ENCODE data around the gene SNX5. TPM values are rescaled to one million over a fixed set of nuclear protein-coding genes. Genes with fewer than 3 reads are reported as not detected.

The SNX5 gene
- total and polyA plus RNA-seq, 10 of the 15 experiments (the other 5 are each of a cell fraction or from before 2014, with no cell fraction given): 92.9 to 316 (median 245) TPM

DNA sequence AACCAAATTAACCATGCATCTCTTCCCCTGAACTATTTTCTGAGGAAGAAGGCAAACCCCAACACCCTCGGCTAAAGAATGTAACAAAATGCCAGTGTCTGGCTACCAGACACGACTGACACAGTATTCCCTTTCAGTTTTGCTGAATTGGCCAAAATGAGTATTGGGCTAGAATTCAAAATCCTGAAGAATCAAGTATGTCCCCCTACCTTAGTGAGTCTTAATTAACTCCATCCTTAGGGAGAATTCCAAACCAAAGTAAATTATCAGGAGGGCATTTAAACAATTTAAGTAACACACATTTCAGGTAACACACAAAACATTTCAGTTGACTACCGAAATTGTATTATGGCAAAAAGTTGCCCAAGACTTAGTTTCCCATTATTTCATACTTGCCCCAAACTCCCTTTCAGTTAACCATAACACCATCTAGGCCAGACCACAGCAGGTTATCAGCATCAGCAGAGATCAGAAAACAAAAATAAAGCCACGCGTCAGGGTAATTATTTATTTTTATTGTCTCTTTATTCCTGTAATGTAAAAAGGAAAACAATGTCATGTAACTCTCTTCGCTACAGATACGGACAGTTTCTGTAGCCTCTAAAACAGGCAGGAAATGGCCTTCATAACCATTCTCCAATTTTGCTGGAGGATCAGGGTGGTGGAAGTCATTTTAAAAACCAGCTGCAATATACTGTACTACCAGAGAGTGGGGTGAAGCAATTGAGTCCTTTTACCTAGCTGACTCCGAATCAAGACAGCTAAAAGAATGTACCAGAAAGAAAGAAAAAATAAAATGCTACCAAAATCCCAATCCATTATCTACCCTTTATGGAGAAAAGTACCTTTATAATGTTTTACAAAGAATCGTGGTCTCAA is 1.9 kb downstream of the SNX5 start:
- POLR2A ChIA-PET: interaction anchor here (0.6 to 5.5 kb wide), 7 partner anchors 10 to 396 kb away, joined by 3 to 74 read pairs (median 5); partner anchors contain the start of gene DSTN
- TF ChIP-seq SIX5 (IDR thresholded peaks at IDR 0.05; ENCODE audit: low read depth, low read length, severe bottlenecking) (no peak), RAD21 (IDR thresholded peaks at IDR 0.05; ENCODE audit: insufficient read depth, low read depth, low read length) (peak; percentile 28; the same call in 1 of the 2 replicates), BHLHE40 (IDR thresholded peaks at IDR 0.05; ENCODE audit: borderline replicate concordance in 1 of 2, low read depth in 2 of 2, low read length in 1 of 2) (no peak), RUNX3 (IDR thresholded peaks at IDR 0.05; ENCODE audit: low read length) (peak; percentile 22; the same call in 1 of the 2 replicates), NFYB (IDR thresholded peaks at IDR 0.05; ENCODE audit: insufficient read depth, low read depth, low read length) (no peak), ZNF274 (IDR thresholded peaks at IDR 0.05; ENCODE audit: insufficient read depth, insufficient read length) (no peak), SIN3A (IDR thresholded peaks at IDR 0.05; ENCODE audit: low read depth, low read length) (no peak), HCFC1 (IDR thresholded peaks at IDR 0.05; ENCODE audit: low read length) (no peak), YY1 (IDR thresholded peaks at IDR 0.05; ENCODE audit: low read depth, low read length) (0 out of 2 replicates have a peak, but pooled peaks have one; percentile 51), IKZF1 (conservative IDR thresholded peaks at IDR 0.05) (0 out of 2 replicates have a peak, but pooled peaks have one; percentile 7), FOXM1 (IDR thresholded peaks at IDR 0.05; ENCODE audit: low read depth, low read length) (0 out of 2 replicates have a peak, but pooled peaks have one; percentile 9), ZNF24 (IDR thresholded peaks at IDR 0.05) (no peak), BRCA1 (IDR thresholded peaks at IDR 0.05; ENCODE audit: low read depth, low read length) (no peak), SMC3 (IDR thresholded peaks at IDR 0.05; ENCODE audit: borderline replicate concordance, low read length) (peak; percentile 14; the same call in 1 of the 2 replicates), ZBED1 (IDR thresholded peaks at IDR 0.05; ENCODE audit: borderline replicate concordance) (peak; percentile 35; the same call in 1 of the 2 replicates)
- TF ChIP-seq, protein P1, sequence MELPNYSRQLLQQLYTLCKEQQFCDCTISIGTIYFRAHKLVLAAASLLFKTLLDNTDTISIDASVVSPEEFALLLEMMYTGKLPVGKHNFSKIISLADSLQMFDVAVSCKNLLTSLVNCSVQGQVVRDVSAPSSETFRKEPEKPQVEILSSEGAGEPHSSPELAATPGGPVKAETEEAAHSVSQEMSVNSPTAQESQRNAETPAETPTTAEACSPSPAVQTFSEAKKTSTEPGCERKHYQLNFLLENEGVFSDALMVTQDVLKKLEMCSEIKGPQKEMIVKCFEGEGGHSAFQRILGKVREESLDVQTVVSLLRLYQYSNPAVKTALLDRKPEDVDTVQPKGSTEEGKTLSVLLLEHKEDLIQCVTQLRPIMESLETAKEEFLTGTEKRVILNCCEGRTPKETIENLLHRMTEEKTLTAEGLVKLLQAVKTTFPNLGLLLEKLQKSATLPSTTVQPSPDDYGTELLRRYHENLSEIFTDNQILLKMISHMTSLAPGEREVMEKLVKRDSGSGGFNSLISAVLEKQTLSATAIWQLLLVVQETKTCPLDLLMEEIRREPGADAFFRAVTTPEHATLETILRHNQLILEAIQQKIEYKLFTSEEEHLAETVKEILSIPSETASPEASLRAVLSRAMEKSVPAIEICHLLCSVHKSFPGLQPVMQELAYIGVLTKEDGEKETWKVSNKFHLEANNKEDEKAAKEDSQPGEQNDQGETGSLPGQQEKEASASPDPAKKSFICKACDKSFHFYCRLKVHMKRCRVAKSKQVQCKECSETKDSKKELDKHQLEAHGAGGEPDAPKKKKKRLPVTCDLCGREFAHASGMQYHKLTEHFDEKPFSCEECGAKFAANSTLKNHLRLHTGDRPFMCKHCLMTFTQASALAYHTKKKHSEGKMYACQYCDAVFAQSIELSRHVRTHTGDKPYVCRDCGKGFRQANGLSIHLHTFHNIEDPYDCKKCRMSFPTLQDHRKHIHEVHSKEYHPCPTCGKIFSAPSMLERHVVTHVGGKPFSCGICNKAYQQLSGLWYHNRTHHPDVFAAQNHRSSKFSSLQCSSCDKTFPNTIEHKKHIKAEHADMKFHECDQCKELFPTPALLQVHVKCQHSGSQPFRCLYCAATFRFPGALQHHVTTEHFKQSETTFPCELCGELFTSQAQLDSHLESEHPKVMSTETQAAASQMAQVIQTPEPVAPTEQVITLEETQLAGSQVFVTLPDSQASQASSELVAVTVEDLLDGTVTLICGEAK (IDR thresholded peaks at IDR 0.05; ENCODE audit: borderline replicate concordance): 0 out of 2 replicates have a peak, but pooled peaks have one; percentile 10
- TF ChIP-seq, protein P2, sequence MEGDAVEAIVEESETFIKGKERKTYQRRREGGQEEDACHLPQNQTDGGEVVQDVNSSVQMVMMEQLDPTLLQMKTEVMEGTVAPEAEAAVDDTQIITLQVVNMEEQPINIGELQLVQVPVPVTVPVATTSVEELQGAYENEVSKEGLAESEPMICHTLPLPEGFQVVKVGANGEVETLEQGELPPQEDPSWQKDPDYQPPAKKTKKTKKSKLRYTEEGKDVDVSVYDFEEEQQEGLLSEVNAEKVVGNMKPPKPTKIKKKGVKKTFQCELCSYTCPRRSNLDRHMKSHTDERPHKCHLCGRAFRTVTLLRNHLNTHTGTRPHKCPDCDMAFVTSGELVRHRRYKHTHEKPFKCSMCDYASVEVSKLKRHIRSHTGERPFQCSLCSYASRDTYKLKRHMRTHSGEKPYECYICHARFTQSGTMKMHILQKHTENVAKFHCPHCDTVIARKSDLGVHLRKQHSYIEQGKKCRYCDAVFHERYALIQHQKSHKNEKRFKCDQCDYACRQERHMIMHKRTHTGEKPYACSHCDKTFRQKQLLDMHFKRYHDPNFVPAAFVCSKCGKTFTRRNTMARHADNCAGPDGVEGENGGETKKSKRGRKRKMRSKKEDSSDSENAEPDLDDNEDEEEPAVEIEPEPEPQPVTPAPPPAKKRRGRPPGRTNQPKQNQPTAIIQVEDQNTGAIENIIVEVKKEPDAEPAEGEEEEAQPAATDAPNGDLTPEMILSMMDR (IDR thresholded peaks at IDR 0.05 in 2 of 3, conservative IDR thresholded peaks at IDR 0.05 in 1 of 3; ENCODE audit: control insufficient read depth in 2 of 3, extremely low read depth in 1 of 3, insufficient read depth in 1 of 3, low read depth in 3 of 3, low read length in 3 of 3): peak; percentile 5 to 36 (median 9); a peak in 2 of 6 replicates
- DNase-seq (ENCODE audit: low read depth, low spot score) (no peak), FAIRE-seq (no peak), ATAC-seq (peak; percentile 28)
- Histone ChIP-seq H3K27me3 (replicated peaks in 1 of 2; ENCODE audit: control insufficient read depth in 2 of 2, insufficient read depth in 2 of 2, low read length in 1 of 2) (no peaks in the 10 kb centered on the region), H3K4me2 (ENCODE audit: control insufficient read depth, insufficient read depth) (peak overlapping the region; percentile 81), H4K20me1 (ENCODE audit: control insufficient read depth, insufficient read depth) (0 out of 2 replicates have a peak, but pooled peaks cover 3% of the 10 kb centered on the region), H3K79me2 (ENCODE audit: control insufficient read depth, insufficient read depth, low read length) (peaks cover 98% of the 10 kb centered on the region), H3K9ac (ENCODE audit: control insufficient read depth, insufficient read depth, low read length) (peak overlapping the region; percentile 99), H3K36me3 (ENCODE audit: control insufficient read depth in 2 of 2, insufficient read depth in 2 of 2, low read length in 1 of 2) (peaks cover 0 to 6% of the 10 kb centered on the region in 2 experiments; a peak in 1 of 4 replicates), H3K4me3 (peak overlapping the region; percentile 86), H2AFZ (ENCODE audit: control insufficient read depth, low read depth, low read length) (no peak overlapping the region), H3K9me3 (replicated peaks; ENCODE audit: control insufficient read depth, insufficient read depth, low read length) (no peaks in the 10 kb centered on the region), H3K4me1 (ENCODE audit: control insufficient read depth, insufficient read depth, low read length) (peaks cover 5% of the 10 kb centered on the region; the same call in 1 of the 2 replicates), H3K27ac (ENCODE audit: control insufficient read depth, insufficient read depth) (peak overlapping the region; percentile 98)
- BruUV-seq (replicated peaks): no TSS peak
- CTCF ChIA-PET: interaction anchor here (0.7 to 7.4 kb wide), 8 partner anchors 11 to 841 kb away, joined by 3 to 88 read pairs (median 6); no protein-coding TSS in a partner anchor
- intact Hi-C loops (cut with micrococcal nuclease; ENCODE audit: unreplicated experiment) (no loop called here), in situ Hi-C loops (cut with MboI) (no loop called here)
- RAD21 ChIA-PET (ENCODE audit: unreplicated experiment): interaction anchor here (0.7 to 5.3 kb wide), 12 partner anchors 8 to 394 kb away, joined by 3 to 31 read pairs (median 6); partner anchors contain the start of gene RRBP1
- SMC1A ChIA-PET (ENCODE audit: uncharacterized antibody, unreplicated experiment): interaction anchor here (0.7 to 5.5 kb wide), 17 partner anchors 7 to 284 kb away, joined by 3 to 41 read pairs (median 6); partner anchors contain the start of gene RRBP1
- 0% methylated on average over 9 of the region's 9 CpGs for WGBS (ENCODE audit: insufficient coverage, insufficient replicate concordance, low lambda C conversion rate, missing lambda C conversion rate)
